Endodermal cell (in vitro differentiated cells): Measurements from ENCODE around the gene DIRAS1. TPM values are rescaled to one million over a fixed set of nuclear protein-coding genes. Genes with fewer than 3 reads are reported as not detected.

Source experiments
- DNase-seq: peaks from one replicate; pipeline ENCODE4 v3.0.0-alpha.2; 2017
- H3K27ac ChIP-seq: 2 replicates; pipeline ENCODE4 v1.5.1; 2013; ENCODE audit warnings: mild to moderate bottlenecking, low read depth, low read length, moderate library complexity
- H3K27me3 ChIP-seq: 2 replicates; pipeline ENCODE4 v1.6.1; 2013; ENCODE audit warnings: mild to moderate bottlenecking, low read length, moderate library complexity; ENCODE audit not compliant: insufficient read depth, control insufficient read depth, poor library complexity, severe bottlenecking
- H3K36me3 ChIP-seq: 2 replicates; pipeline ENCODE4 v1.7.0; 2013; ENCODE audit warnings: mild to moderate bottlenecking, low read length, moderate library complexity; ENCODE audit not compliant: control insufficient read depth, insufficient read depth
- H3K4me1 ChIP-seq: one replicate; pipeline ENCODE4 v1.7.0; 2013; ENCODE audit warnings: low read length; ENCODE audit not compliant: control insufficient read depth, insufficient read depth
- H3K4me3 ChIP-seq: 2 replicates; pipeline ENCODE4 v1.5.1; 2013; ENCODE audit warnings: mild to moderate bottlenecking, low read length, moderate library complexity
- H3K9ac ChIP-seq: 2 replicates; pipeline ENCODE4 v1.6.1; 2013; ENCODE audit warnings: mild to moderate bottlenecking, low read length, moderate library complexity; ENCODE audit not compliant: poor library complexity, severe bottlenecking; ENCODE audit errors: extremely low read depth
- H3K9me3 ChIP-seq: 2 replicates; pipeline ENCODE4 v1.6.1; 2013; ENCODE audit warnings: mild to moderate bottlenecking, low read length, moderate library complexity; ENCODE audit not compliant: control insufficient read depth
- H3K27ac Mint-ChIP-seq: 2 replicates; pipeline ENCODE4 v1.8.0; 2020; ENCODE audit warnings: mixed read lengths
- H3K27me3 Mint-ChIP-seq: 2 replicates; pipeline ENCODE4 v1.8.0; 2021; ENCODE audit warnings: mild to moderate bottlenecking, mixed read lengths; ENCODE audit not compliant: insufficient read depth
- H3K36me3 Mint-ChIP-seq: 2 replicates; pipeline ENCODE4 v1.8.0; 2020; ENCODE audit warnings: low read depth, mixed read lengths
- H3K4me1 Mint-ChIP-seq: 2 replicates; pipeline ENCODE4 v1.8.0; 2020; ENCODE audit warnings: mixed read lengths
- H3K4me3 Mint-ChIP-seq: 2 replicates; pipeline ENCODE4 v1.8.0; 2020; ENCODE audit warnings: mild to moderate bottlenecking, moderate library complexity, mixed read lengths
- H3K9me3 Mint-ChIP-seq: 2 replicates; pipeline ENCODE4 v1.8.0; 2020; ENCODE audit warnings: mild to moderate bottlenecking, mixed read lengths
- CTCF ChIP-seq: fragments of 200-600 bp; sonication (generic); conservative IDR thresholded peaks from 2 replicates; pipeline ENCODE4 v1.5.0; 2021; ENCODE audit warnings: antibody characterized with exemption, mild to moderate bottlenecking
- WGBS, 2 experiments: methylation state at CpG; one replicate each; pipeline versions ENCODE4 v1.1.5 to v1.1.7; 2013; ENCODE audit warnings: missing lambda C conversion rate in 2 of 2, mixed read lengths in 1 of 2; ENCODE audit not compliant: insufficient coverage in 1 of 2, insufficient read length in 1 of 2; 5-methylcytosine and 5-hydroxymethylcytosine counted together
- total RNA-seq, 2 donors: library from RNA; stranded (reverse); fragmentation: NEBNext Ultra II Directional in 1 of 2; extraction: Animal tissue kit (Norgen Biotek cat#: 25700) in 1 of 2; gene quantifications; 2 replicates in 1 of 2; 3 replicates in 1 of 2; pipeline ENCODE4 v1.2.1, GENCODE V29; 2021

DIRAS1 gene
- total RNA-seq, 2 donors from 2014 or later: 4.7 to 8.4 TPM

DNA sequence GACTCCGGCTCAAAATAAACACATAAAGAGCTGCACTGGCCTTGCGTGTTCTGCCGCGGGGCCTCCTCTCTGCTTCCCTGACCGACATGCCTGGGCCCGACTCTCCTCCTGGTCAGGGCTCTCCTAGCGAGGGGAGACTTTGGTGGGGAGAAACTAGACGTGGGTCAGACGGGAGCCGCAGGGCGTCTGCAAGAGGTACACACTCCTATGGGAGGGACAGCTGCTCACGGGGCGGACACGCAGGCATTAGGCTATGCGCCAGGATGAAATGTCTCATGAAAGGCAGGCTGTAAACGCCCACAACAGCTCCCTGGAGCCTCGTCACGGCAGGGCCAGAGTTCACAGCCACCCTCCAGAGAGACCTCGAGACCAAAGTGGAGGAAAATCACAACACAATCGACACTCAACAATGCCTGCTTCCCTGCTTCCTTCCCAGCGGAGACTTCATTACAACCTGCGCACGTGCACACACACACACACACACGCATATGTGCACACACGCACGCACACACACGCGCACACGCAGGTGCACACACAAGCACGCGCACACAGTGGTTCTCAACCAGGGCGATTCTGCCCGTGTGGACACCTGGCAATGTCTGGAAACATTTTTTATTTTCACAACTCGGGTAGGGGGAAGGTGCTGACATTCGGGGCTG is 12.9 kb upstream of the DIRAS1 start:
- peaks cover 1% of the 10 kb centered on the region for H3K4me1 ChIP-seq
- peaks cover 41% of the 10 kb centered on the region for H3K36me3 Mint-ChIP-seq
- peaks cover 6% of the 10 kb centered on the region for H3K9me3 ChIP-seq
- WGBS, 2 experiments: 91 to 92% methylated on average over 25 to 35 of the region's 35 CpGs
- H3K4me1 Mint-ChIP-seq: peaks cover 1% of the 10 kb centered on the region
- H3K27ac ChIP-seq: no peak overlapping the region
- H3K9ac ChIP-seq: no peak overlapping the region
- no peak overlapping the region for H3K27ac Mint-ChIP-seq
- H3K27me3 Mint-ChIP-seq: no peaks in the 10 kb centered on the region
- peaks cover 17% of the 10 kb centered on the region for H3K36me3 ChIP-seq
- H3K4me3 Mint-ChIP-seq: no peak overlapping the region
- H3K4me3 ChIP-seq: no peak overlapping the region
- peaks cover 3% of the 10 kb centered on the region for H3K9me3 Mint-ChIP-seq
- no peaks in the 10 kb centered on the region for H3K27me3 ChIP-seq
- no peak for TF ChIP-seq CTCF
- no peak for DNase-seq

GRCh38 chr19:2732883-2733282 is 11.7 kb upstream of the DIRAS1 start:
- H3K9me3 ChIP-seq: peaks cover 6% of the 10 kb centered on the region
- no peak for TF ChIP-seq CTCF
- no peaks in the 10 kb centered on the region for H3K27me3 ChIP-seq
- H3K9me3 Mint-ChIP-seq: peaks cover 3% of the 10 kb centered on the region
- no peak overlapping the region for H3K4me3 Mint-ChIP-seq
- H3K9ac ChIP-seq: no peak overlapping the region
- H3K36me3 Mint-ChIP-seq: peaks cover 38% of the 10 kb centered on the region
- 96 to 98% methylated on average over 27 to 38 of the region's 38 CpGs for WGBS, 2 experiments
- no peaks in the 10 kb centered on the region for H3K27me3 Mint-ChIP-seq
- H3K4me3 ChIP-seq: no peak overlapping the region
- H3K27ac Mint-ChIP-seq: no peak overlapping the region
- no peak overlapping the region for H3K27ac ChIP-seq
- no peaks in the 10 kb centered on the region for H3K4me1 ChIP-seq
- no peak for DNase-seq
- no peaks in the 10 kb centered on the region for H3K4me1 Mint-ChIP-seq
- peaks cover 17% of the 10 kb centered on the region for H3K36me3 ChIP-seq

DNA sequence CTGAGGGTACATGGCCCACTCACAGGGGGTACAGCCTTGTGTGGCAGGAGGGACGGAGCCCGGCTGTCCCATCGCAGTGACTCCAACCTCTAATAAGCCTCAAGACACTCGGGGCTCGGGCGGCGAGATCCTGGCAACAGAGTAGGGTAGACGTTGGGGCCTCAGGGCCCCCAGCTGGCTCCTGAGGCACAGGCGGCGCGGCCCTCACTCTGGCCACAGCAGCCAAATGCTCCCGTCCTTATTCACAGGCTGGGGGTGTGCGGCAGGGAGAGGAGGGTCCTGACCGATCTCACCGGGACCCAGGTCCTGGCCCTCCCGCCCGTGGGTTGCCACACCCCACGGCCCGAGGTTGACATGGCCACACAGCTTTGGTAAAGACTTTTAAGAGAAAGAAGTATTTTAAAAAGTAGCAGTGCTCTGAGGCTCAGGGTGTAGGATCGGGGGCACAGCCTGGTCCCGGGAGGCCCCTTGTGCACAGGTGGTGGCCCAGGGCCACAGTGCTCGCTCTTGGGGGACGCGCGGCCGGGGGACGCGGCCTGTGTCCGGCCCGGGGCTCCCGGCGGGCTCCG is 11.1 kb upstream of the DIRAS1 start:
- H3K9me3 ChIP-seq: peaks cover 6% of the 10 kb centered on the region
- WGBS, 2 experiments: 92 to 96% methylated on average over 9 to 33 of the region's 33 CpGs
- H3K27me3 ChIP-seq: no peaks in the 10 kb centered on the region
- Mint-ChIP-seq H3K9me3 (peaks cover 3% of the 10 kb centered on the region), H3K4me3 (no peak overlapping the region), H3K27me3 (peaks cover 4% of the 10 kb centered on the region), H3K27ac (no peak overlapping the region), H3K36me3 (peaks cover 35% of the 10 kb centered on the region), H3K4me1 (no peaks in the 10 kb centered on the region)
- H3K4me3 ChIP-seq: no peak overlapping the region
- TF ChIP-seq CTCF: no peak
- no peak overlapping the region for H3K27ac ChIP-seq
- H3K9ac ChIP-seq: no peak overlapping the region
- peaks cover 17% of the 10 kb centered on the region for H3K36me3 ChIP-seq
- no peak for DNase-seq
- no peaks in the 10 kb centered on the region for H3K4me1 ChIP-seq
